Erythroblast (primary cell): ENCODE data around the gene DBF4.

Experiments
- GATA1 ChIP-seq: IDR thresholded peaks from 2 replicates; pipeline ENCODE4 v1.6.1; 2011; ENCODE audit warnings: low read depth, mild to moderate bottlenecking, control low read depth, low read length, moderate library complexity
- POLR2A ChIP-seq: IDR thresholded peaks from 2 replicates; pipeline ENCODE4 v1.6.1; 2011; ENCODE audit warnings: mild to moderate bottlenecking, low read length

DNA sequence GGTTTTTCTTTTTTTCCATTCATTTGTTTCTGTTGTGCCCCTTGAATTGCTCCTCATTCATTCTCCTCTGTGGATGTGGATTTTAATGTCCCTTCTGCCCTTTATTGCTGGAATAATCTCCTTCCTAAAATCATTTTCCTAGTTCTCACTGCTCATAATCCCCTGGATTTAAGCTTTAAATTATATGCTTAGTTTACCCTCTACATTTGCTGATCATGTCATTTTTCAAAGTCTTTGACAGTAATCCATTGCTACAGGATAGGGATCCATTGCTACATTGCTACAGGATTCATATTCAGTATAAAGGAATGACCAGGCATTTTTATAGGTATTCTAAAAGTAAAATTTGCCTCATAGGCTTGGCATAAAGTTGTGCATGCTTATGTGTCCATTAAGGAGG, 72.1 kb downstream of the DBF4 start:
- TF ChIP-seq POLR2A (no peak), GATA1 (no peak)
